ENCODE data around the gene ST3GAL3. TPM values are rescaled to one million over a fixed set of nuclear protein-coding genes. Genes with fewer than 3 reads are reported as not detected.

The ST3GAL3 gene
- 23.3 and 24.3 TPM in 2 replicates for total RNA-seq

- ATAC-seq (ENCODE audit: low read depth) (peak; percentile 97), DNase-seq (peak; percentile 83)
- H3K36me3 Mint-ChIP-seq (ENCODE audit: low read depth), result peaks cover 38% of the 10 kb centered on the region
- H3K27ac Mint-ChIP-seq, result peak within 1 kb of the TSS; percentile 70
- peak within 1 kb of the TSS; percentile 88 for H3K4me3 Mint-ChIP-seq
- peaks cover 33% of the 10 kb centered on the region for H3K4me1 Mint-ChIP-seq
- POLR2A ChIA-PET, result interaction anchor here (0.6 to 1.7 kb wide), 4 partner anchors 10 to 57 kb away, joined by 3 to 28 read pairs (median 3); partner anchors contain the start of gene KDM4A
- CTCF ChIA-PET, result interaction anchor here (1.3 kb wide), 1 partner anchor 56 kb away, joined by 4 read pairs; no protein-coding TSS in a partner anchor
- no peaks in the 10 kb centered on the region for H3K9me3 Mint-ChIP-seq
- intact Hi-C loops (cut with micrococcal nuclease), result loop anchor here (1.0 to 10.0 kb wide), 8 partner anchors 57 to 1251 kb away; partner anchors contain the start of genes ARMH1, CFAP57, DMAP1 and EBNA1BP2
- H3K27me3 Mint-ChIP-seq, result no peaks in the 10 kb centered on the region
- no peak for TF ChIP-seq CTCF (IDR thresholded peaks at IDR 0.05)
Observed at GRCh38 chr1:43707190-43708001, at the start of gene ST3GAL3. ST3GAL3 (plus strand) TSS chr1:43707536; CDS start chr1:43736263, 28,727 bp downstream.

DNA sequence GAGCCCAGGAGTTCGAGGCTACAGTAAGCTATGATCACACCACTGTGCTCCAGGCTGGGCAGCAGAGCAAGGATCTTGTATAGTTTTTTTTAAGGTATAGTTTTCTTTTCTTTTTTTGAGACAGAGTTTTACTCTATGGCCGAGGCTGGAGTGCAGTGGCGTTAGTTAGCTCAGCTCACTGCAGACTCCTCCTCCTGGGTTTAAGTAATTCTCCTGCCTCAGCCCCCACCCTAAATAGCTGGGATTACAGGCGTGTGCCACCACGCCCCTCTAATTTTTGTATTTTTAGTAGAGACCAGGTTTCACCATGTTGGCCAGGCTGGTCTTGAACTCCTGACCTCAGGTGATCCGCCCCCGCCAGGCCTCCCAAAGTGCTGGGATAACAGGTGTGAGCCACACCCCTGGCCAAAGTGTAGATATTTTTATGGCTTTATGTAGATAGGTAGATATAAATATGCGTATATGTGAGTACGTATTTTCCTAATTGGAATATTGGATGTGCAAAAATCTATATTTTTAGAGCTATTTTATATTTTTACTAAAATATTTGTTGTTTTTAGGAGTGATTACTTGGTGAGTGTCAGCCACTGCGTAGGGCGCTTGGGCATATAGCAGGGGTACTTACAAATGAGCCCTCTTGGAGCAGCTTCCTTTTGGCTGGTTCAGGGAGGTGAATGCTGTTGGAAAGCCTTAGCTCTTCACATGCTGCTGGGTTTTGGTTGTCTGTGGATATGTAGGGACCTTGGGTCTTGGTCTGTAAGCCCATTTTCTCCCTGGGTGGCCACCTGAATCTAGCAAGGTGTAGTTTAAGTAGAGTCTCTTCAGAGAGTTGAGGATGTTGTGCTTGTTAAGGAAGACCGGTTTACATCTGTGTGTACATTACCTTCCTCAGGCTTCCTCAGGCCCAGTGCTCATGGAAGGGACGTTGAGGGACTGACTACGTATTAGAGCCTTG lies 47.8 kb upstream of the ST3GAL3 start:
- Mint-ChIP-seq H3K9me3 (no peaks in the 10 kb centered on the region), H3K4me3 (no peak overlapping the region), H3K27ac (no peak overlapping the region), H3K36me3 (ENCODE audit: low read depth) (peaks cover 84% of the 10 kb centered on the region), H3K27me3 (no peaks in the 10 kb centered on the region), H3K4me1 (peaks cover 5% of the 10 kb centered on the region)
- POLR2A ChIA-PET, result interaction anchor here (3.1 kb wide), 1 partner anchor 10 kb away, joined by 20 read pairs; the partner anchor contains the start of gene KDM4A
- no peak for ATAC-seq (ENCODE audit: low read depth)
- no peak for DNase-seq
- TF ChIP-seq CTCF (IDR thresholded peaks at IDR 0.05), result no peak
- CTCF ChIA-PET, result no interaction called here
- intact Hi-C loops (cut with micrococcal nuclease), result no loop called here

GRCh38 chr1:43660355-43660754 lies 47.0 kb upstream of the ST3GAL3 start:
- ATAC-seq (ENCODE audit: low read depth), result no peak
- Mint-ChIP-seq H3K9me3 (no peaks in the 10 kb centered on the region), H3K36me3 (ENCODE audit: low read depth) (peaks cover 83% of the 10 kb centered on the region), H3K4me1 (peaks cover 4% of the 10 kb centered on the region), H3K4me3 (no peak overlapping the region), H3K27me3 (no peaks in the 10 kb centered on the region), H3K27ac (no peak overlapping the region)
- POLR2A ChIA-PET, result interaction anchor here (3.1 kb wide), 1 partner anchor 11 kb away, joined by 20 read pairs; the partner anchor contains the start of gene KDM4A
- DNase-seq, result no peak
- intact Hi-C loops (cut with micrococcal nuclease), result no loop called here
- CTCF ChIA-PET, result no interaction called here
- TF ChIP-seq CTCF (IDR thresholded peaks at IDR 0.05), result no peak

- ChIA-PET CTCF (interaction anchor here (1.2 kb wide), 1 partner anchor 270 kb away, joined by 4 read pairs; the partner anchor contains the start of gene ARTN), POLR2A (no interaction called here)
- no peak for DNase-seq
- TF ChIP-seq CTCF (IDR thresholded peaks at IDR 0.05), result no peak
- H3K9me3 Mint-ChIP-seq, result no peaks in the 10 kb centered on the region
- H3K4me1 Mint-ChIP-seq, result no peaks in the 10 kb centered on the region
- H3K27ac Mint-ChIP-seq, result no peak overlapping the region
- H3K4me3 Mint-ChIP-seq, result no peak overlapping the region
- ATAC-seq (ENCODE audit: low read depth), result no peak
- H3K36me3 Mint-ChIP-seq (ENCODE audit: low read depth), result peaks cover 91% of the 10 kb centered on the region
- no peaks in the 10 kb centered on the region for H3K27me3 Mint-ChIP-seq
- intact Hi-C loops (cut with micrococcal nuclease), result no loop called here
Observed at GRCh38 chr1:43664369-43664768, 43.0 kb upstream of the ST3GAL3 start.
